HUDEP-2 (cell line): ENCODE data around the gene TUBGCP6.

Experiments
- DNase-seq, 76 experiments: peaks; one replicate each; lab custom pipeline; 2025; ENCODE audit not compliant: unreplicated experiment in 76 of 76; lab: John Stamatoyannopoulos, UW

Gene TUBGCP6

GRCh38 chr22:50227579-50228215 lies 17.1 kb downstream of the TUBGCP6 start:
- no peak for DNase-seq

- no peak for DNase-seq
These were observed 18.0 kb downstream of the TUBGCP6 start for GRCh38 chr22:50226875-50227165.

- DNase-seq, result no peak
These were observed 18.6 kb downstream of the TUBGCP6 start for GRCh38 chr22:50226063-50226874.

GRCh38 chr22:50225200-50225969 lies 19.4 kb downstream of the TUBGCP6 start:
- DNase-seq, result no peak

GRCh38 chr22:50224071-50224470 lies 20.8 kb downstream of the TUBGCP6 start:
- no peak for DNase-seq

- no peak for DNase-seq
These were observed 22.3 kb downstream of the TUBGCP6 start for GRCh38 chr22:50222508-50222907.

- DNase-seq, result no peak
These were observed 23.2 kb downstream of the TUBGCP6 start for GRCh38 chr22:50221410-50222300.

- DNase-seq, result no peak
These were observed 24.0 kb downstream of the TUBGCP6 start for GRCh38 chr22:50220603-50221409.

- DNase-seq, result no peak
These were observed 24.8 kb downstream of the TUBGCP6 start for GRCh38 chr22:50219800-50220602.

- peak in 75 of 76 experiments; percentile 39 to 98 (median 95) for DNase-seq
These were observed 25.7 kb downstream of the TUBGCP6 start for GRCh38 chr22:50218996-50219727.

GRCh38 chr22:50218153-50218995 lies 26.4 kb downstream of the TUBGCP6 start:
- DNase-seq, result no peak

GRCh38 chr22:50217543-50218152 lies 27.2 kb downstream of the TUBGCP6 start:
- DNase-seq, result no peak

GRCh38 chr22:50216684-50217520 lies 27.9 kb downstream of the TUBGCP6 start:
- no peak for DNase-seq

GRCh38 chr22:50216055-50216683 lies 28.7 kb downstream of the TUBGCP6 start:
- DNase-seq, result no peak

- no peak for DNase-seq
These were observed 29.3 kb downstream of the TUBGCP6 start for GRCh38 chr22:50215297-50216054.
